ENCODE data around the gene TPRG1L.

DNA sequence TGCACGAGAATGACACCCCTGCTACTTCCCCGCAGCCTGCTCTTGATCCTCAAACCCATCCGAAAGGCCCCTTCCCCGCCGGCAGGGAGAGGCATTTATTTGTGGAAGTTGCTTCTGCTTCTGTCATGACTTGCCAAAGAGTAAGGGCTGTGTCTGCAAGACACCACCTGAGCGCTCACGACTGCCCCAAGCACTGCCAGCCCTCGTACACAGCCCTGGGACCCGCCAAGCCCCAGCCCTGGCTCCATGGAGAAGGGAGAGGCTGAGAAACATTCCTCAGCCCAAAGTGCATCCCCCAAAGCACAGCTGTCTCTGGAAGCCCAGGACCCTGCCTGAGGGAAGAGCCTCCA is 6.3 kb upstream of the TPRG1L start:
- TF ChIP-seq, protein P1, sequence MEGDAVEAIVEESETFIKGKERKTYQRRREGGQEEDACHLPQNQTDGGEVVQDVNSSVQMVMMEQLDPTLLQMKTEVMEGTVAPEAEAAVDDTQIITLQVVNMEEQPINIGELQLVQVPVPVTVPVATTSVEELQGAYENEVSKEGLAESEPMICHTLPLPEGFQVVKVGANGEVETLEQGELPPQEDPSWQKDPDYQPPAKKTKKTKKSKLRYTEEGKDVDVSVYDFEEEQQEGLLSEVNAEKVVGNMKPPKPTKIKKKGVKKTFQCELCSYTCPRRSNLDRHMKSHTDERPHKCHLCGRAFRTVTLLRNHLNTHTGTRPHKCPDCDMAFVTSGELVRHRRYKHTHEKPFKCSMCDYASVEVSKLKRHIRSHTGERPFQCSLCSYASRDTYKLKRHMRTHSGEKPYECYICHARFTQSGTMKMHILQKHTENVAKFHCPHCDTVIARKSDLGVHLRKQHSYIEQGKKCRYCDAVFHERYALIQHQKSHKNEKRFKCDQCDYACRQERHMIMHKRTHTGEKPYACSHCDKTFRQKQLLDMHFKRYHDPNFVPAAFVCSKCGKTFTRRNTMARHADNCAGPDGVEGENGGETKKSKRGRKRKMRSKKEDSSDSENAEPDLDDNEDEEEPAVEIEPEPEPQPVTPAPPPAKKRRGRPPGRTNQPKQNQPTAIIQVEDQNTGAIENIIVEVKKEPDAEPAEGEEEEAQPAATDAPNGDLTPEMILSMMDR (IDR thresholded peaks at IDR 0.05; ENCODE audit: insufficient read depth, low read length), result no peak
- TF ChIP-seq GABPA (IDR thresholded peaks at IDR 0.05; ENCODE audit: low read depth) (no peak), POLR2AphosphoS5 (IDR thresholded peaks at IDR 0.05; ENCODE audit: low read depth) (no peak)
- TF ChIP-seq, protein P2, sequence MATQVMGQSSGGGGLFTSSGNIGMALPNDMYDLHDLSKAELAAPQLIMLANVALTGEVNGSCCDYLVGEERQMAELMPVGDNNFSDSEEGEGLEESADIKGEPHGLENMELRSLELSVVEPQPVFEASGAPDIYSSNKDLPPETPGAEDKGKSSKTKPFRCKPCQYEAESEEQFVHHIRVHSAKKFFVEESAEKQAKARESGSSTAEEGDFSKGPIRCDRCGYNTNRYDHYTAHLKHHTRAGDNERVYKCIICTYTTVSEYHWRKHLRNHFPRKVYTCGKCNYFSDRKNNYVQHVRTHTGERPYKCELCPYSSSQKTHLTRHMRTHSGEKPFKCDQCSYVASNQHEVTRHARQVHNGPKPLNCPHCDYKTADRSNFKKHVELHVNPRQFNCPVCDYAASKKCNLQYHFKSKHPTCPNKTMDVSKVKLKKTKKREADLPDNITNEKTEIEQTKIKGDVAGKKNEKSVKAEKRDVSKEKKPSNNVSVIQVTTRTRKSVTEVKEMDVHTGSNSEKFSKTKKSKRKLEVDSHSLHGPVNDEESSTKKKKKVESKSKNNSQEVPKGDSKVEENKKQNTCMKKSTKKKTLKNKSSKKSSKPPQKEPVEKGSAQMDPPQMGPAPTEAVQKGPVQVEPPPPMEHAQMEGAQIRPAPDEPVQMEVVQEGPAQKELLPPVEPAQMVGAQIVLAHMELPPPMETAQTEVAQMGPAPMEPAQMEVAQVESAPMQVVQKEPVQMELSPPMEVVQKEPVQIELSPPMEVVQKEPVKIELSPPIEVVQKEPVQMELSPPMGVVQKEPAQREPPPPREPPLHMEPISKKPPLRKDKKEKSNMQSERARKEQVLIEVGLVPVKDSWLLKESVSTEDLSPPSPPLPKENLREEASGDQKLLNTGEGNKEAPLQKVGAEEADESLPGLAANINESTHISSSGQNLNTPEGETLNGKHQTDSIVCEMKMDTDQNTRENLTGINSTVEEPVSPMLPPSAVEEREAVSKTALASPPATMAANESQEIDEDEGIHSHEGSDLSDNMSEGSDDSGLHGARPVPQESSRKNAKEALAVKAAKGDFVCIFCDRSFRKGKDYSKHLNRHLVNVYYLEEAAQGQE (IDR thresholded peaks at IDR 0.05; ENCODE audit: insufficient replicate concordance, low read depth), result no peak

Measured in HL-60 (cell line).